ENCODE data around the gene NEURL1B.

Gene NEURL1B

GRCh38 chr5:172610643-172611042 is 30.4 kb upstream of the NEURL1B start:
- DNase-seq: no peak

- no peak for DNase-seq
Measured at GRCh38 chr5:172611913-172612312, 29.1 kb upstream of the NEURL1B start.

GRCh38 chr5:172612771-172613170 is 28.3 kb upstream of the NEURL1B start:
- no peak for DNase-seq

GRCh38 chr5:172616136-172616535 is 24.9 kb upstream of the NEURL1B start:
- DNase-seq: no peak

GRCh38 chr5:172616730-172617129 is 24.3 kb upstream of the NEURL1B start:
- DNase-seq: no peak

GRCh38 chr5:172617817-172618216 is 23.2 kb upstream of the NEURL1B start:
- DNase-seq: no peak

GRCh38 chr5:172618574-172619365 is 22.3 kb upstream of the NEURL1B start:
- DNase-seq: no peak

GRCh38 chr5:172620506-172620905 is 20.6 kb upstream of the NEURL1B start:
- no peak for DNase-seq

- no peak for DNase-seq
Measured at GRCh38 chr5:172622091-172623046, 18.7 kb upstream of the NEURL1B start.

GRCh38 chr5:172623313-172623980 is 17.6 kb upstream of the NEURL1B start:
- no peak for DNase-seq

GRCh38 chr5:172624083-172624995 is 16.7 kb upstream of the NEURL1B start:
- DNase-seq: no peak

GRCh38 chr5:172624996-172625964 is 15.8 kb upstream of the NEURL1B start:
- DNase-seq: no peak

GRCh38 chr5:172626031-172626581 is 15.0 kb upstream of the NEURL1B start:
- no peak for DNase-seq

GRCh38 chr5:172630082-172630481 is 11.0 kb upstream of the NEURL1B start:
- DNase-seq: no peak

GRCh38 chr5:172630482-172630881 is 10.6 kb upstream of the NEURL1B start:
- no peak for DNase-seq

GRCh38 chr5:172630986-172631385 is 10.1 kb upstream of the NEURL1B start:
- no peak for DNase-seq

- no peak for DNase-seq
Measured at GRCh38 chr5:172632346-172633092, 8.5 kb upstream of the NEURL1B start.

- DNase-seq: no peak
Measured at GRCh38 chr5:172633403-172633970, 7.6 kb upstream of the NEURL1B start.

- no peak for DNase-seq
Measured at GRCh38 chr5:172634106-172634899, 6.8 kb upstream of the NEURL1B start.
